NCI-H526 (cell line): Measurements from ENCODE around the gene ZNF180.
"Not testable (repeated sequence)": the region's sequence is repeated elsewhere in the genome, so short reads cannot be mapped to it uniquely, and the experiment has no call there.

Source experiments
- DNase-seq, 2 experiments: peaks; one replicate each; lab custom pipeline; 2025; lab: John Stamatoyannopoulos, UW

Gene ZNF180

DNA sequence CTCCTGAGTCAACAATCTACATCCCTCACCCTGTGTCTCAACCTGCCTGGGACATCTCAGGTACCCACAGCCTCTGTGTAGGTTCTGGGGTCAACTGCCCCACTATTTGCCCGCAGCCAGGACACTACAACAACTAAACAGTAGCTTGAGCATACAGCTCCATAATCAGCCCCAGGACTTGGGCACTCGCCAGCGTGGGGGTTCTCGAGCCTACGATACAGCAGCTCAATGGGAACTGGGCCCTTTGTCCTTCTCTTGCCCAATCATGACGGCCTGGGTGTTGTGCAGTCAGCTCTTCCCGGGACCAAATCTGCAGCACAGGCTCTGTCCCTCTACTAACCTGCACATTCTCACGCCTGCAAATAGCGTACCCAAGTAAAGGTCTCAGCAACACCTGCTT is 1.3 kb downstream of the ZNF180 start:
- no peak for DNase-seq

DNA sequence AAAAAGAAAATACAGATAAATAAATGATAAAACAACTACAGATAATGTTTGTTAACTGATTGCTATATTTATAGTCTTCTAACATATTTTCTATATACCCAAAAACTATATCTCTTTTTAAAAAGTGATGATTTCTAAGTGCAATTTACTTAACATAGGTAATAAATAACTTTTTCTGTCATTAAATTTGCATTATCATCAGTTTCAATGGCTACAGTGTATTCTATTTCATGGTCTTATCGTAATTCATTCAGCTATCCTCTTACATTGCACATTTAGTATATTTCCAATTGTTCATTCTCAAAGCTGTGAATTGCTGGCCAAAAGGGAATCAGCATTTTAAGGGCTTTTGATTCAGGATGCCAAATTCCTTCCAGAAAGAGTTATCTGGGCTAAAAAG is 3.6 kb downstream of the ZNF180 start:
- DNase-seq, result no peak

DNA sequence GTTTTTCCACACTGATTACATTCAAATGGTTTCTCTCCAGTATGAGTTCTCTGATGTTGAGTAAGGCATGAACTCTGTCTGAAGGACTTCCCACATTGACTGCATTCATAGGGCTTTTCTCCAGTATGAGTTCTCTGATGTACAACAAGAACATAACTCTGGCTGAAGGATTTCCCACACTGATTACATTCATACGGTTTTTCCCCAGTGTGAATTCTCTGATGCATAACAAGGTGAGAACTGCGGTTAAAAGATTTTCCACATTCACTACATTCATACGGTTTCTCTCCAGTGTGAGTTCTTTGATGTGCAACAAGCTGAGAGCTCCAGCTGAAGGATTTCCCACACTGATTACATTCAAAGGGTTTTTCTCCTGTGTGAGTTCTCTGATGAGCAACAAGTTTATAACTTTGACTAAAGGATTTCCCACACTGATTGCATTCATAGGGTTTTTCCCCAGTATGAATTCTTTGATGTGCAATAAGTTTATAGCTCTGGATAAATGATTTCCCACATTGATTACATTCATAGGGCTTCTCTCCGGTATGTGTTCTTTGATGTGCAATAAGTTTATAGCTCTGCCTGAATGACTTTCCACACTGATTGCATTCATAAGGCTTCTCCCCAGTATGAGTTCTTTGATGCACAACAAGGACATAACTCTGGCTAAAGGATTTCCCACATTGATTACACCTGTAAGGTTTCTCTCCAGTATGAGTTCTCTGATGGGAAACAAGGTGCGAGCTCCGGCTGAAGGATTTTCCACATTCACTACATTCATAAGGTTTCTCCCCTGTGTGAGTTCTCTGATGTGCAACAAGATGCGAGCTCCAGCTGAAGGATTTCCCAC is 23.5 kb downstream of the ZNF180 start:
- DNase-seq, result peak; percentile 5 to 24

DNA sequence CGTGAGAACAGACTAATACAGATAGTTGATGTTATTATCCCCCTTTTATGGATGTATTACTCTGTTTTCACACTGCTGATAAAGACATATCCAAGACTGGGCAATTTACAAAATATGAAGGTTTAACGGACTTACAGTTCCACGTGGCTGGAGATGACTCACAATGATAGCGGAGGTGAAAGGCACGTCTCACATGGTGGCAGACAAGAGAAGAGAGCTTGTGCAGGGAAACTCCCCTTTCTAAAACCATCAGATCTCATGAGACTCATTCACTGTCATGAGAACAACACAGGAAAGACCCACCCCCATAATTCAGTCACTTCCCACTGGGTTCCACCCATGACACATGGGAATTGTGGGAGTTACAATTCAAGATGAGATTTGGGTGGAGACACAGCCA is 31.6 kb downstream of the ZNF180 start:
- DNase-seq, result not testable (repeated sequence)

DNA sequence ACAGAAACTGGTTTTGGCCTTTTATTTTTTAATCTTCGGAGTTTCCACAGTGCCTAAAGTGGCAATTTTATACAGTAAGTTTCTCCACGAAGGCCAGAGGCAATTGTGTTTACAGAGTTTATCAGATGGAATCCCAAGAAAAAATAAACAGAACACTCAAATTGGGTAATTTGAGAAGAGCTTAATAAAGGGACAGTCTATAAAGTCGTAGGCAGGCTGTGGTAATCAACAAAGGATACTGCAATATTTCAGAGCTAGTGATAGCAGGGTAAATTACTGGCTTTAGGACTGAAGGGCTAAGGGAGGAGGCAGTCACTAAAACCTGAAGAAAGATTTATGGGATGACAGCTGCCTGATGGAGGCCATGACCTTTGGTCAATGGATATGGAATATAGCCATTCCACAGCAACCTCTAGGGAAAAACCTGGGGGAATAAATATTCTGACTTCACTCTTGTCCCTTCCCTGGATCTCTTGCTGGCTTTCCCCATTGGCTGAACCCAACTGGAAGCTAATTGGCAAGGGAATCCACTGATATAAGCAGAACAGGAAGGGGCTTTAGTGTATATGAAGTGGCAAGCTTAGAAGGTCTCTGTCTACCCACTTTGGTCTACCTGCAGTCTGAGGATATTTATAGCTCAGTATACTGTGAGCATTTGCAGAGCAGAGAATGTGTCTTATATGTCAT is 37.6 kb downstream of the ZNF180 start:
- not testable (repeated sequence) for DNase-seq

DNA sequence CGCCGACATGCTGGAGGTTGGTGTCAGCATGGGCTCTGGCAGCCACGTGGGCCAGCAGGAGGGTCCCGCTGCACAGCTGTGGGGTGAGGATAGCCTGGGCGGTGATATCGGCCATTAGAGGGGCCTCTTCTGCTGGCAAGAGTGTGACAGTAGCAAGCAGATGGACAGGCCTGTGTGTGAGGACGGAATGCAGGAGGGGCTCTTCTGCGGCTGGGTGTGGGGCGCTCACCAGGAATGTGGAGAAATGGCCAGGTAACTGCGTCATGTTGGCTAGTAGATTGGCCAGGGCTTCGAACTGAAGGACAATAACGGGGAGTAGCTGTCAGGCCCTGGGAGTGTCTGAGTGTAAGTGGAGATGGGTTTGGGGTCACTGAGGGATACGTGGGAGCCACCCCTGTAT is 44.3 kb downstream of the ZNF180 start:
- not testable (repeated sequence) for DNase-seq

DNA sequence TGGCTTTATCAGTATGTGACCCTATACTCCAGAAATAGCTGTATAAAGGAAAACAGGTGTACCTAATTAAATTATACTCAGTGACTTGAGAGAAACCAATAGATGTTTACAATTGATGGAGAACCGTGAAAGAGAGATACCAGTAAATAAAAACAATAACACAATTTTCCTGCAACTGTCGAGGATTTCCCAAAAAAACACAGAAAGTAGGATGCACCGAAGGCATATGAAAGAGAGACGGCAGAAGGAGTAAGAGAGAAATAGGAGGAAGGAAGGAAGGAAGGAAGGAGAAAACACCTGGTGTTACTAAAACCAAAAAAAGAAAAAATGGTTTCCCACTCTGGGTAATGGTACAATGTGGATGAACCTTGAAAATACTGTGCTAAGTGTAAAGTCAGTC is 45.2 kb downstream of the ZNF180 start:
- no peak for DNase-seq

DNA sequence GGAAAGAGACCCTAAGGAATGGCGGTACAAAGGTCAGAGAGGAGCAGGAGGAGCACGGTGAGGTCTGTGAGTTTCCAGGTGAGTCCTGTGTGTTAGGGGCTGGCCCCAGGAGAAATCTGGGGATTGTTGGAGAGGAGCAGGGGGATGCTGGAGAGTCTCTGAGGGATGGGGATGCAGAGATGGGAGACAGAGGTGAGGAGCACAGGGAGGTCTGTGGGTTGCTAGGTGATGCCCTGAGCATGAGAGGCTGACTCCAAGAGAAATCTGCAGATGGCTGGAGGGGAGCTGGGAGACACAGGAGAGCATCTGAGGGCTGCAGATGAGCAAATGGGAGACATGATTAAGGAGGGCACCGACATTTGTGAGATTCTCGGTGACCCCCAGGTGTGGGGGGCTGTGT is 48.0 kb downstream of the ZNF180 start:
- no peak for DNase-seq

DNA sequence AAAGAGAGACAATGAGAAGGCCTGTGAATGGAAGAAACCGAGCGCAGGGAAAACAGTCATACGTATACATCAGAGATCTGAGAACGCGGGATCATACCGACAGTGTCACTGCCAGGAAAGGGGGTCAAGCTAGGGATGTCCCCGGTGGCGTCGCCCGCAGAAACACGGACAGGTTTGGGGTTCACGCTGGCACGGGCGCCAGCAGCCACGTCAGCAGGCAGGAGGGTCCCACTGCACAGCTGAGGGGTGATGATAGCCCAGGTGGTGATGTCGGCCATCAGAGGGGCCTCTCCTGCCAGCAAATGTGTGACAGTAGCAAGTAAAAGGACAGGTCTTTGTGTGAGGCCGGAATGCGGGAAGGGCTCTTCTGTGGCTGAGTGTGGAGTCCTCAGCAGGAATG is 48.6 kb downstream of the ZNF180 start:
- DNase-seq, result no peak

DNA sequence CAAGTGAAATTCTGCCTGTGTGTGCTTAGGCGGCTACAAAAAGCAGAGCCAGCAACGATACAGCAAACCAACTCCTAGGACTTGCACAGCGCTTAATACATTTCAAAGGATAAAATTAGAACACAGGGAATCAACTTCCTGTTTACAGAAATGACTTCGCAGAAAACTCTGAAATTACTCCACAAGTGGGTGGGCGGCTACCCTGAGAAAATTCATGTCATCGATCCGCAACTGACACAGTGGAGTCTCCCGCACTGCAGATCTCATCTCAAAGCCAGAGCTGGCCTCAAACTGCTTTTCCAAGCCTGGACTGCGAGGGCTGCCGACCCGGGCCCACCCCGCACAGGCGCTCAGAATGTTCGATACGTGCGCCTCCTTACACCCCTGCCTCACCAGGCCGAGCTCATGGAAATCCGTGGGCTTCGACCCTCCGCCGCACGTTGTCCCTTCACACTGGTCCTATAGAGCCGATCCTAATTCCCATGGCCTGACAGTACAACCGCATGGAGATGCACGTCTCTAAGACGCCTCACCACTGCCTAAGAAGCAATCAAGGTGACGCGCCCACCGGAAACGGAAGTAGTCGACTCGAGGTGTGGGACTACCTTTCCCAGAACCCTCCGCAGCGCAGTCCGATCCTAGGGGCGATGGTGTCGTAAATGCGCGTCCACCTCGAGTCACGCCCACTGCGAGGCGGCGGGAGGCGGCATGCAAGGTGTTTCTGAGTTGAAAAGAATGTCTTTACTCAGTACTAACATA is 52.2 kb downstream of the ZNF180 start, which contains the start of gene ZNF229:
Gene ZNF229, minus strand, starts transcription at position 557 of the 759 bp plus-strand sequence. CDS start 5,625 bp downstream, outside the sequence.
- DNase-seq, result peak; percentile 75 to 91

DNA sequence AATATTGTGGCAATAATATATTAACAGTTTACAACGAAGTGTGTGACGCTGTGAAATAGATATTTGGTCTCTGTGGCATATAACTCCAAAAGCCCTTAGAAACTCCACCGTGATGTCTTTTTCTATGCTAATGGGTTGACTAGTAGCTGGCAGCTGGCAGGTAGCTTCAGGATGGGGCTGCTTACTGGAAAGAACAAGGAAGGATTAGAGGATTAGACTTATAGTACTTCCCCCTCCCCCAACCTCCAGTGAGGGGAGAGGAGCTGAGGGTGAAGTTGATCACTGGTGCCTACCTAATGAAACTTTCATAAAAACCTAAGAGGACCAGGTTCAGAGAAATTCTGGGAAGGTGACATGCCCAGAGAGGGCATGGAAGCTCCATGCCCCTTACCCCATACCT is 61.9 kb downstream of the ZNF180 start:
- no peak for DNase-seq

DNA sequence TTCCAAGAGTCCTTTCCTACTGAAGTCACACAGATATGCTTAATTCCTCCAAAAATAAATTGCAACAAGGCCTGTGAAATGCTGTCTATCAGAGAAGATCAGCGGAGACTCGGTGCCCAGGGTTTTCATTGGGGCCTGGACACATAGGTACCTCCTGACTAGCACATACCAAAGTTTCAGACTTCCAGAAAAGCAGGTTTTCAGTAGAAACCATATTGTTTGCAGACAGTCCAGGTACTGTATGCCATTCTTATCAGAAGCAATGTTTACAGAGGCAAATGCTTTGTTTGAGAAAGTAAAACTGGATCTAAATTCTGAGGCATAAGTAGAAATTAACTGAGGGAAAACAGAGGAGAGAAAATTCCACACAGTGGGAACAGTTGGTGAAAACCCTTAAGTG is 64.9 kb downstream of the ZNF180 start:
- peak; percentile 49 to 62 for DNase-seq

DNA sequence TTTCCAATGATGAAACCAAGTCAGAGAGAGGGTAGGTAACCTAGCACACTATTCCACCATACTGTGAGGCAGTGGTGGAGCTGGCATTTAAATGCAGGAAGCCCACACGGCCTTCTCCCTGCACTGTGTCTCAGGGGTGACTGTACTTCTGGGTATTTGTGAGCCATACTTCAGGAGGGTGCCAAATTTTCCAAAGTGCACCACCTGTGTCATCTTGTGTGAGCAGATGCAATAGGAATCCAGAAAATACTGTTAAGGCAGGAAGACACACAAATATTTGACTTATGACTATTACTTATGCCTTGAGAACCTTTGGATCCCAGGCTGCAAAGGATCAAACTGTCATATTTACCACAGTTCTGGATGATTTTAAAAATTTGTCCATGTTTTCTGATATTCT is 69.4 kb downstream of the ZNF180 start:
- no peak for DNase-seq
